Measurements from ENCODE around the gene PARP6.

DNA sequence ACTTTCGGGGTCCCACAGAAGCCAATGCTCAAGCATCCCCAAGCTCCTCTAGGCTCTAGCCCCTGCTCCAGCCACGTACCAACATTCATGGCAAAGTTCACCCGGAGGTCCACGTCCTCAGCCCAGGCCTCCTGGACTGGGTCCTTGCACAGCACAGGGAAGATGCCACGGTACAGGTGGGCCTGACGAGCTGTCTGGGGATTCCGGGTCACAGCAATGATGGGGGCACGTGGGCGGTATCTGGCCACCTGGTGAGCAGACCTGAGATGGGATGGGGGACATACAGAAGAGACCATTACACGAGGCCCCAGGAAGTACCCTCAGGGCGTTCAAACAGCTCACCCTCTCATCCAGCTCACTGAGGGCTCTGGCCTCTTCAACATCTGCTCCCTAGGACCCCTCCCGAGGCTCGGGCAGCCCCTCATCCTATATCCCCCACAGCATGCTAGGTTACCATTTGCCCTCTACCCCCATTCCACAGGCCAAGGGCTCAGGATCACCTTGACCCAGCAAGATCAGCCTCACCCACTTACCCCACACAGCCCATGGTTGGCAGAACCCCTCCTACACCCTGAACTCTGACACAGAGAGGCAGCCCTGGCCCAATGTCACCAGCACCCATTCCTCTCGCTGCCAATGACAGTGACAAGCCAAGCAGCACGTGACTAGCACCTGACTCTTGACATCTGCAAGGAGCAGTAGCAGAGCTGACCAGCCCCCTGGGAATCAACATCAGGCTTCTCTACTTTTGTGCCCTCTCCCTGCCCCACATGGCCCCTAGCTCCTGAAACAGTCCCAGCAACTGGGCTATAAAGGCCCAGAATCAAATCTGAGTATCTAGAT, 71.7 kb downstream of the PARP6 start:
- TF ChIP-seq, protein P1, sequence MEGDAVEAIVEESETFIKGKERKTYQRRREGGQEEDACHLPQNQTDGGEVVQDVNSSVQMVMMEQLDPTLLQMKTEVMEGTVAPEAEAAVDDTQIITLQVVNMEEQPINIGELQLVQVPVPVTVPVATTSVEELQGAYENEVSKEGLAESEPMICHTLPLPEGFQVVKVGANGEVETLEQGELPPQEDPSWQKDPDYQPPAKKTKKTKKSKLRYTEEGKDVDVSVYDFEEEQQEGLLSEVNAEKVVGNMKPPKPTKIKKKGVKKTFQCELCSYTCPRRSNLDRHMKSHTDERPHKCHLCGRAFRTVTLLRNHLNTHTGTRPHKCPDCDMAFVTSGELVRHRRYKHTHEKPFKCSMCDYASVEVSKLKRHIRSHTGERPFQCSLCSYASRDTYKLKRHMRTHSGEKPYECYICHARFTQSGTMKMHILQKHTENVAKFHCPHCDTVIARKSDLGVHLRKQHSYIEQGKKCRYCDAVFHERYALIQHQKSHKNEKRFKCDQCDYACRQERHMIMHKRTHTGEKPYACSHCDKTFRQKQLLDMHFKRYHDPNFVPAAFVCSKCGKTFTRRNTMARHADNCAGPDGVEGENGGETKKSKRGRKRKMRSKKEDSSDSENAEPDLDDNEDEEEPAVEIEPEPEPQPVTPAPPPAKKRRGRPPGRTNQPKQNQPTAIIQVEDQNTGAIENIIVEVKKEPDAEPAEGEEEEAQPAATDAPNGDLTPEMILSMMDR (IDR thresholded peaks at IDR 0.05; ENCODE audit: low read length), result no peak
- no peak for TF ChIP-seq EZH2 (IDR thresholded peaks at IDR 0.05; ENCODE audit: borderline replicate concordance, low read length)

Measured in OCI-LY1 (cell line).